ENCODE data around the gene BACH2. TPM values are rescaled to one million over a fixed set of nuclear protein-coding genes. Genes with fewer than 3 reads are reported as not detected.

BACH2 gene
- total RNA-seq, 2 donors from 2014 or later: 0.52 to 1.2 TPM

DNA sequence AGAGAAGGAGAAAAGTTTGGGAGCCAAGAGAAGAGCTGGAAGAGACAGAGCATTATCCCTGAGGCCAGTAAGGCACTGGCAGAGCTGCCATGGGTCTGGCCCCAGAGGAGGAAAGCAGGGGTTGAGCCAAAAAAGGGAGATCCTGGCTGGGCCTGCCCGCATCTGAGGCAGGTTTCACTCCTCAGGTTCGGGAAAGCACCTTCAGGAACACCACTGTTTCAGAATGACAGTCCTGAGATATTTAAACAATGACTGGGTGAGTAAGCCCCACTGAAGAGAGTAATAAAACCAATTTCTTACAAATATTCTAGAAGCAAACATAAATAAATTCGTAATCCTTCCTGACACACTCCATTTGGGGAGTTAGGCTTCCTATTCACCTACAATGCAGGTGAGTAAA lies 152.2 kb downstream of the BACH2 start:
- Histone ChIP-seq H3K4me3 (no peak overlapping the region), H3K4me1 (no peaks in the 10 kb centered on the region), H3K9me3 (no peaks in the 10 kb centered on the region), H3K9ac (ENCODE audit: low read depth in 2 of 2, low read length in 2 of 2) (no peak overlapping the region), H3K27me3 (no peaks in the 10 kb centered on the region), H3K27ac (no peak overlapping the region), H3K36me3 (no peaks in the 10 kb centered on the region)
- intact Hi-C loops (cut with DNase I): no loop called here
- no peak for DNase-seq
- TF ChIP-seq, protein P1, sequence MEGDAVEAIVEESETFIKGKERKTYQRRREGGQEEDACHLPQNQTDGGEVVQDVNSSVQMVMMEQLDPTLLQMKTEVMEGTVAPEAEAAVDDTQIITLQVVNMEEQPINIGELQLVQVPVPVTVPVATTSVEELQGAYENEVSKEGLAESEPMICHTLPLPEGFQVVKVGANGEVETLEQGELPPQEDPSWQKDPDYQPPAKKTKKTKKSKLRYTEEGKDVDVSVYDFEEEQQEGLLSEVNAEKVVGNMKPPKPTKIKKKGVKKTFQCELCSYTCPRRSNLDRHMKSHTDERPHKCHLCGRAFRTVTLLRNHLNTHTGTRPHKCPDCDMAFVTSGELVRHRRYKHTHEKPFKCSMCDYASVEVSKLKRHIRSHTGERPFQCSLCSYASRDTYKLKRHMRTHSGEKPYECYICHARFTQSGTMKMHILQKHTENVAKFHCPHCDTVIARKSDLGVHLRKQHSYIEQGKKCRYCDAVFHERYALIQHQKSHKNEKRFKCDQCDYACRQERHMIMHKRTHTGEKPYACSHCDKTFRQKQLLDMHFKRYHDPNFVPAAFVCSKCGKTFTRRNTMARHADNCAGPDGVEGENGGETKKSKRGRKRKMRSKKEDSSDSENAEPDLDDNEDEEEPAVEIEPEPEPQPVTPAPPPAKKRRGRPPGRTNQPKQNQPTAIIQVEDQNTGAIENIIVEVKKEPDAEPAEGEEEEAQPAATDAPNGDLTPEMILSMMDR (IDR thresholded peaks at IDR 0.05): no peak

DNA sequence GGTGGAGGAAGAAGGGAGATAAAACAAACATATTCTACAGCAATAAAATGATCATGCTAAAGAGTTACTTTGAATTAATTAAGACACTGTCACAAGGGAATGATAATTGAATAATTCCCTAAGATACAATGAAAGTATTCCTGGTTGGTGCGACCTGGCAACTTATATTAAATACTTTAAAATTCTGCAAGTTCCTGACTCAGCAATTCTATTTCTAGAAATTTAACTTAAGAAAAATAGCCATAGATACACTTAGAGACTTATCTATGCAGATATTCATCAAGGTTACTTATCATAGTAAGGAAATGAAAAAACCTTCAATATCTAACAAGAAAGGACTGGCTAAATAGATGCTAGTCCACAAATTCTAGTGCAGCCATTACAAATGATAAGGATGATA lies 156.0 kb downstream of the BACH2 start:
- no peak overlapping the region for H3K27ac ChIP-seq
- no peak overlapping the region for H3K4me3 ChIP-seq
- no peaks in the 10 kb centered on the region for H3K9me3 ChIP-seq
- intact Hi-C loops (cut with DNase I): no loop called here
- H3K36me3 ChIP-seq: no peaks in the 10 kb centered on the region
- no peaks in the 10 kb centered on the region for H3K4me1 ChIP-seq
- no peak for DNase-seq
- no peaks in the 10 kb centered on the region for H3K27me3 ChIP-seq
- no peak overlapping the region for H3K9ac ChIP-seq (ENCODE audit: low read depth in 2 of 2, low read length in 2 of 2)
- TF ChIP-seq, protein P1 (IDR thresholded peaks at IDR 0.05): no peak

DNA sequence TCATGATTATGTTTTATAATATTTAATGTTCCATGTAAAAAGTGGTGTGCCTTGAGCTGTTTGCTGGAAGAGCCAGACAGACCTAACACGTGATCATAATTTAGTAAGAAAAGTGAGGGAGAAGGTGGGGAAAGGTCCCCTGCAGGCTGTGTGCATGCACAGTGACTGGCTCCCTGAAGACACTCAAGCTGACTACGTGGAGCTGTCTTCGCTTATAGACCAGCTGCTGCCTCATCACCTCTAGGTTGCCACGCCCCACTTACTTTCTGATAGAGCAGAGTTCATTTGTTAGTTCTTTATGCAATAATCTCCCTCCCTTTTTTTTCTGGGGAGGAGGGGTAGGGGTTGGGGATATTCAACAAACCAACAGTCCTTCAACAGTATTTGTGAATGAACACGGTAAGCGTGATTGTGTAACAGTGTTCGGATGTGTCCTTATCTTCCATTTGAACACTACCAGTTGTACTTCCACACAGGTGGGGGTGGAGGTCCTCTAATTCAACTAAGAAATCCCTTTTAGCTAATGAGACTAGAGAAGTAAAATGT lies 157.3 kb downstream of the BACH2 start:
- TF ChIP-seq, protein P1 (IDR thresholded peaks at IDR 0.05): no peak
- no peak overlapping the region for H3K4me3 ChIP-seq
- no peak overlapping the region for H3K9ac ChIP-seq (ENCODE audit: low read depth in 2 of 2, low read length in 2 of 2)
- H3K9me3 ChIP-seq: no peaks in the 10 kb centered on the region
- DNase-seq: no peak
- no peaks in the 10 kb centered on the region for H3K36me3 ChIP-seq
- no peaks in the 10 kb centered on the region for H3K27me3 ChIP-seq
- intact Hi-C loops (cut with DNase I): no loop called here
- no peak overlapping the region for H3K27ac ChIP-seq
- no peaks in the 10 kb centered on the region for H3K4me1 ChIP-seq

DNA sequence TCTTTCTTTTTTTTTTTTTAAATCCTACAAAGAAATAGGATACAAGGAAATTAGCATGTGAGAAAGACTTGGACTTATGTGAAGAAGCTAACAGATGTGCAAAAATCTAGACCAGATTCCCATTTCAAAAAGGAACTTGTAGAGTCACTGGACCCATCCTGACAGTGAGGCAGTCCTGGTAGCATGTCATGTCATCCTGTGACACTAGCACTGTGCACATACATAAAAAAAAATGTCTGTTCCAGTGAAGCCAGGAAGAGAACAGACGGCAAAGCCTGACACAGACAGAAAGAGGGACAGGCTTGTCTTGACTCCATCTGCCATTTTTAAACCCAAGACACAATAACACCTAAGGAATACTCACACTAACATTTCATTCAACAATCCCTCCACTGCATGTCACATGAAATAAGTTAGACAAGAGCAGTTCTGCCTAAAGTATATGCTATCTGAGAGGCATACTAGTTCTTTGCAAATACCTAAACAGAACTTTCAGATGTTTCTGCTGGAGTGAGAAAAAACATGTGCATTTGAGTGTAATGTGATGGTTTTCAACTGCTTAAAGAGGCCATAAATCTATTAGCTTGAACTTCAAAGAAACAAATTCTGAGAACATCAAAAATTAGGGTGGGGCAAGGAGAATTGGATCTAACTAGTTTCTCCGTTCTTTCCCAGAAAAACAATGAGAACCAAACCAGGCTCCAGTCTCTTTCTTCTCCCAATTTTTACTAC lies 159.6 kb downstream of the BACH2 start:
- no peak overlapping the region for H3K4me3 ChIP-seq
- H3K4me1 ChIP-seq: no peaks in the 10 kb centered on the region
- H3K27ac ChIP-seq: no peak overlapping the region
- no peaks in the 10 kb centered on the region for H3K27me3 ChIP-seq
- H3K36me3 ChIP-seq: no peaks in the 10 kb centered on the region
- intact Hi-C loops (cut with DNase I): no loop called here
- TF ChIP-seq, protein P1 (IDR thresholded peaks at IDR 0.05): no peak
- H3K9ac ChIP-seq (ENCODE audit: low read depth in 2 of 2, low read length in 2 of 2): no peak overlapping the region
- no peaks in the 10 kb centered on the region for H3K9me3 ChIP-seq
- DNase-seq: no peak

DNA sequence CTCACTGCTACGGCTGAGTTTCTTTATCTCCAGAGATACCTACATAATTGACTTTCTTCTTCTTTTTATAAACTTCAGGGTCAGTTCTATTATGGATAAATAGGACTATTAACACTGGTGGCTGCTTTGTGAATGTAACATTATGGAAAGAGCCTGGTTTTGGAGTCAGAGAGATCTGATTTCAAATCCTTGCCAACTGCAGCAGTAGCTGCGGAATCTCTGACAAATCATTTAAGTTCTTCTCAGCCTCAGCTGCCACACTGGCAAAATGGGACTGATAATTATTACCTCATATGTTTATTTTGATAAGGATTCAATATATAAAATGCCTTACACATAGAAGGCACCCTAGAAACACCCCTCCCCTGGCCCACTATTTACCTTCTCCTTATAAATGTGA lies 160.5 kb downstream of the BACH2 start:
- TF ChIP-seq, protein P1 (IDR thresholded peaks at IDR 0.05): no peak
- no peaks in the 10 kb centered on the region for H3K9me3 ChIP-seq
- intact Hi-C loops (cut with DNase I): no loop called here
- no peak overlapping the region for H3K9ac ChIP-seq (ENCODE audit: low read depth in 2 of 2, low read length in 2 of 2)
- no peak overlapping the region for H3K4me3 ChIP-seq
- no peaks in the 10 kb centered on the region for H3K36me3 ChIP-seq
- no peaks in the 10 kb centered on the region for H3K27me3 ChIP-seq
- no peak overlapping the region for H3K27ac ChIP-seq
- no peak for DNase-seq
- H3K4me1 ChIP-seq: no peaks in the 10 kb centered on the region
